Cardiac muscle cell (in vitro differentiated cells and primary cell): ENCODE data around the gene RBMS1. TPM values are rescaled to one million over a fixed set of nuclear protein-coding genes. Genes with fewer than 3 reads are reported as not detected.
A peak's percentile ranks its signal among the peaks of the same experiment; 100 is the strongest.

Experiments
- DNase-seq, 2 donors: peaks; one replicate each; pipeline versions ENCODE4 v3.0.0 to v3.0.0-alpha.2; 2010 to 2017; ENCODE audit warnings: low read depth in 1 of 2, low spot score in 1 of 2
- H3K27ac ChIP-seq: fragments of 200-600 bp; sonication (generic); 2 replicates; pipeline ENCODE4 v1.5.1; 2016
- H3K27me3 ChIP-seq: fragments of 200-600 bp; sonication (generic); 2 replicates; pipeline ENCODE4 v1.6.0; 2016; ENCODE audit warnings: control low read depth
- H3K36me3 ChIP-seq: fragments of 200-600 bp; sonication (generic); 2 replicates; pipeline ENCODE4 v1.5.1; 2016; ENCODE audit warnings: control low read depth
- H3K4me1 ChIP-seq: fragments of 200-600 bp; sonication (generic); 2 replicates; pipeline ENCODE4 v1.8.1; 2017; ENCODE audit warnings: low read depth, mild to moderate bottlenecking, mixed run types
- H3K4me3 ChIP-seq: fragments of 200-600 bp; sonication (generic); 2 replicates; pipeline ENCODE4 v1.5.1; 2016; ENCODE audit warnings: mild to moderate bottlenecking
- H3K9me3 ChIP-seq: fragments of 200-600 bp; sonication (generic); 2 replicates; pipeline ENCODE4 v1.5.1; 2017; ENCODE audit warnings: low read depth, mild to moderate bottlenecking, control low read depth
- CTCF ChIP-seq: IDR thresholded peaks from 2 replicates; pipeline ENCODE4 v1.5.1; 2012; ENCODE audit warnings: low read depth, mild to moderate bottlenecking, low read length
- polyA plus RNA-seq: library from polyadenylated mRNA; unstranded; fragments of >200 nt; fragmentation: Nextera tagmentation; extraction: Ambion mirVana; gene quantifications from 2 replicates; pipeline ENCODE4 v1.2.1, GENCODE V29; 2016
- total RNA-seq: library from RNA; depleted of rRNA; stranded (reverse); fragments of >200 nt; gene quantifications from 2 replicates; pipeline ENCODE4 v1.2.3, GENCODE V29; 2016

The RBMS1 gene
- total and polyA plus RNA-seq, 2 experiments from 2014 or later: 89.5 to 99.9 TPM

GRCh38 chr2:160278101-160278878 is 215.3 kb downstream of the RBMS1 start:
- Histone ChIP-seq H3K36me3 (peaks cover 27% of the 10 kb centered on the region), H3K27ac (peak overlapping the region; percentile 7)

GRCh38 chr2:160277151-160277550 is 216.5 kb downstream of the RBMS1 start:
- Histone ChIP-seq H3K4me3 (no peak overlapping the region), H3K27ac (no peak overlapping the region), H3K4me1 (peaks cover 37% of the 10 kb centered on the region), H3K27me3 (no peaks in the 10 kb centered on the region), H3K36me3 (peaks cover 26% of the 10 kb centered on the region), H3K9me3 (no peaks in the 10 kb centered on the region)
- no peak for TF ChIP-seq CTCF
- no peak for DNase-seq

More at GRCh38 chr2:160278101-160278878, 215.3 kb downstream of the RBMS1 start:
- Histone ChIP-seq H3K27me3 (no peaks in the 10 kb centered on the region), H3K4me3 (no peak overlapping the region), H3K9me3 (no peaks in the 10 kb centered on the region), H3K4me1 (peaks cover 25% of the 10 kb centered on the region)
- no peak for TF ChIP-seq CTCF
- DNase-seq: no peak

GRCh38 chr2:160275656-160276055 is 218.0 kb downstream of the RBMS1 start:
- no peak for DNase-seq
- Histone ChIP-seq H3K4me3 (no peak overlapping the region), H3K4me1 (peaks cover 49% of the 10 kb centered on the region), H3K36me3 (peaks cover 17% of the 10 kb centered on the region), H3K27me3 (no peaks in the 10 kb centered on the region), H3K27ac (peak overlapping the region; percentile 29), H3K9me3 (no peaks in the 10 kb centered on the region)
- no peak for TF ChIP-seq CTCF

GRCh38 chr2:160271171-160272086 is 222.2 kb downstream of the RBMS1 start:
- no peaks in the 10 kb centered on the region for H3K9me3 ChIP-seq
- DNase-seq: peak; percentile 44 to 90
- H3K27me3 ChIP-seq: no peaks in the 10 kb centered on the region
- peak overlapping the region; percentile 16 for H3K4me3 ChIP-seq
- TF ChIP-seq CTCF: no peak
- peaks cover 3% of the 10 kb centered on the region for H3K36me3 ChIP-seq
- peak overlapping the region; percentile 100 for H3K27ac ChIP-seq
- peaks cover 75% of the 10 kb centered on the region for H3K4me1 ChIP-seq

- Histone ChIP-seq H3K27ac (peak overlapping the region; percentile 100), H3K9me3 (no peaks in the 10 kb centered on the region), H3K4me1 (peaks cover 72% of the 10 kb centered on the region), H3K27me3 (no peaks in the 10 kb centered on the region), H3K4me3 (peak overlapping the region; percentile 3), H3K36me3 (peaks cover 3% of the 10 kb centered on the region)
- no peak for DNase-seq
- no peak for TF ChIP-seq CTCF
Measured at GRCh38 chr2:160270571-160271113, 223.0 kb downstream of the RBMS1 start.
